GM12891 (cell line): ENCODE data around the gene MYF6.

Experiments
- POLR2A ChIP-seq: IDR thresholded peaks from 2 replicates; pipeline ENCODE4 v1.6.1; 2011; ENCODE audit warnings: low read depth, low read length, control low read depth
- POLR2AphosphoS5 ChIP-seq: IDR thresholded peaks from 2 replicates; pipeline ENCODE4 v1.6.1; 2011; ENCODE audit warnings: low read depth, low read length, control low read depth
- POU2F2 ChIP-seq: IDR thresholded peaks from 2 replicates; pipeline ENCODE4 v1.6.1; 2011; ENCODE audit warnings: low read depth, mild to moderate bottlenecking, control low read depth, low read length, moderate library complexity
- SPI1 ChIP-seq: IDR thresholded peaks from 2 replicates; pipeline ENCODE4 v1.6.1; 2011; ENCODE audit warnings: low read depth, low read length, control low read depth
- TAF1 ChIP-seq: IDR thresholded peaks from 2 replicates; pipeline ENCODE4 v1.6.1; 2011; ENCODE audit warnings: low read depth, low read length, control low read depth

GRCh38 chr12:80717856-80718255 is 10.4 kb downstream of the MYF6 start:
- no peak for TF ChIP-seq POU2F2
- no peak for TF ChIP-seq POLR2AphosphoS5
- no peak for TF ChIP-seq POLR2A
- TF ChIP-seq TAF1 = no peak
- no peak for TF ChIP-seq SPI1
